Stimulated activated CD4-positive, alpha-beta T cell treated with anti-CD3 and anti-CD28 coated beads, Interleukin-12 subunit alpha, Interleukin-12 subunit beta, amount 100 ng/mL, for 4 hours (primary cell): ENCODE results near the gene MYPOP.

Source experiments
- DNase-seq: peaks from one replicate; pipeline ENCODE4 v3.0.0-alpha.2; 2020

Gene MYPOP

GRCh38 chr19:45901912-45902650, at the start of gene MYPOP:
Gene MYPOP, minus strand, starts transcription at chr19:45902613. Its CDS starts 840 bp downstream, at chr19:45901773.
- no peak for DNase-seq

- no peak for DNase-seq
Measured at GRCh38 chr19:45947926-45948325, 45.5 kb upstream of the MYPOP start.

- no peak for DNase-seq
Measured at GRCh38 chr19:45940515-45940805, 38.0 kb upstream of the MYPOP start.

- no peak for DNase-seq
Measured at GRCh38 chr19:45939792-45940514, 37.5 kb upstream of the MYPOP start.

GRCh38 chr19:45938733-45939319, 36.4 kb upstream of the MYPOP start:
- no peak for DNase-seq

- DNase-seq = no peak
Measured at GRCh38 chr19:45935267-45935666, 32.9 kb upstream of the MYPOP start.

GRCh38 chr19:45934551-45935230, 32.3 kb upstream of the MYPOP start:
- no peak for DNase-seq

GRCh38 chr19:45933759-45934158, 31.3 kb upstream of the MYPOP start:
- DNase-seq = no peak

- DNase-seq = no peak
Measured at GRCh38 chr19:45931055-45931454, 28.6 kb upstream of the MYPOP start.

- no peak for DNase-seq
Measured at GRCh38 chr19:45929247-45929646, 26.8 kb upstream of the MYPOP start.

GRCh38 chr19:45927565-45928261, 25.3 kb upstream of the MYPOP start:
- DNase-seq = peak; percentile 80

- DNase-seq = no peak
Measured at GRCh38 chr19:45924891-45925447, 22.6 kb upstream of the MYPOP start.

- no peak for DNase-seq
Measured at GRCh38 chr19:45922281-45922680, 19.9 kb upstream of the MYPOP start.

GRCh38 chr19:45920458-45920857, 18.0 kb upstream of the MYPOP start:
- DNase-seq = no peak

GRCh38 chr19:45919678-45920077, 17.3 kb upstream of the MYPOP start:
- no peak for DNase-seq

- no peak for DNase-seq
Measured at GRCh38 chr19:45918721-45919120, 16.3 kb upstream of the MYPOP start.

GRCh38 chr19:45917421-45918091, 15.1 kb upstream of the MYPOP start:
- DNase-seq = no peak

- DNase-seq = no peak
Measured at GRCh38 chr19:45913874-45914830, 11.7 kb upstream of the MYPOP start, which contains the start of gene NANOS2. Gene NANOS2, minus strand, starts transcription at chr19:45914778. Its CDS starts 85 bp downstream, at chr19:45914693.

- no peak for DNase-seq
Measured at GRCh38 chr19:45911291-45911690, 8.9 kb upstream of the MYPOP start.

GRCh38 chr19:45908956-45909355, 6.5 kb upstream of the MYPOP start:
- no peak for DNase-seq

- DNase-seq = no peak
Measured at GRCh38 chr19:45906221-45906620, 3.8 kb upstream of the MYPOP start.
